Measurements from ENCODE around the gene PPP1R13L. TPM values are rescaled to one million over a fixed set of nuclear protein-coding genes. Genes with fewer than 3 reads are reported as not detected.

PPP1R13L gene
- total and polyA plus RNA-seq, 10 donors, result 3.9 to 18.1 (median 12.1) TPM

GRCh38 chr19:45428384-45429231, 23.7 kb upstream of the PPP1R13L start:
- peak overlapping the region; percentile 23 to 67 (median 38) for H3K4me3 ChIP-seq
- intact Hi-C loops (cut with DNase I; ENCODE audit: low total_unique reads), result no loop called here
- H3K27ac ChIP-seq, result peak overlapping the region in 3 of 8 donors; percentile 4 to 62 (median 51)
- no peak for DNase-seq
- no peaks in the 10 kb centered on the region for H3K9me3 ChIP-seq
- 3 to 7% (median 3%) methylated on average over 33 to 73 of the region's 73 CpGs for WGBS, 5 donors
- no peaks in the 10 kb centered on the region for H3K36me3 ChIP-seq
- H3K27me3 ChIP-seq (replicated peaks in 1 of 7), result peaks cover 0 to 27% (median 9%) of the 10 kb centered on the region in 7 donors
- H3K4me1 ChIP-seq, result peaks cover 20 to 59% (median 39%) of the 10 kb centered on the region in 6 donors
- TF ChIP-seq POLR2A (IDR thresholded peaks at IDR 0.05) (no peak), POLR2AphosphoS5 (IDR thresholded peaks at IDR 0.05) (peak in 2 of 3 donors; percentile 6 to 30), CTCF (IDR thresholded peaks at IDR 0.05 in 8 of 11, conservative IDR thresholded peaks at IDR 0.05 in 3 of 11) (peak in 6 of 11 experiments; percentile 16 to 43 (median 32))

- Histone ChIP-seq H3K27me3 (replicated peaks in 1 of 7) (peaks cover 0 to 26% (median 9%) of the 10 kb centered on the region in 7 donors), H3K36me3 (peaks cover 0 to 32% (median 10%) of the 10 kb centered on the region in 6 donors), H3K27ac (peak overlapping the region; percentile 85 to 95 (median 92)), H3K4me3 (peak overlapping the region; percentile 55 to 80 (median 66)), H3K4me1 (peaks cover 27 to 90% (median 68%) of the 10 kb centered on the region in 6 donors), H3K9me3 (no peaks in the 10 kb centered on the region)
- WGBS, 5 donors, result 14 to 32% (median 24%) methylated on average over 24 of the region's 24 CpGs
- intact Hi-C loops (cut with DNase I; ENCODE audit: low total_unique reads), result no loop called here
- TF ChIP-seq POLR2A (IDR thresholded peaks at IDR 0.05) (no peak), POLR2AphosphoS5 (IDR thresholded peaks at IDR 0.05) (peak in 1 of 3 donors; percentile 57)
- DNase-seq, result peak; percentile 87
Measured at GRCh38 chr19:45424191-45425058, 19.6 kb upstream of the PPP1R13L start.

- H3K27ac ChIP-seq, result peak within 1 kb of the TSS; percentile 85 to 95 (median 92)
Measured at GRCh38 chr19:45423589-45424190, 18.8 kb upstream of the PPP1R13L start, which contains the start of gene ERCC1. Gene ERCC1 (minus strand): TSS chr19:45423917. CDS start chr19:45423374, 543 bp downstream.

More at GRCh38 chr19:45423589-45424190, 18.8 kb upstream of the PPP1R13L start, which contains the start of gene ERCC1:
- TF ChIP-seq POLR2AphosphoS5 (IDR thresholded peaks at IDR 0.05) (peak; percentile 91 to 93 (median 92)), CTCF (IDR thresholded peaks at IDR 0.05 in 8 of 11, conservative IDR thresholded peaks at IDR 0.05 in 3 of 11) (no peak), POLR2A (IDR thresholded peaks at IDR 0.05) (peak in 2 of 3 donors; percentile 37 to 47)
- Histone ChIP-seq H3K9me3 (no peaks in the 10 kb centered on the region), H3K27me3 (replicated peaks in 1 of 7) (peaks cover 0 to 19% (median 5%) of the 10 kb centered on the region in 7 donors), H3K4me1 (peaks cover 27 to 90% (median 71%) of the 10 kb centered on the region in 6 donors), H3K36me3 (peaks cover 0 to 40% (median 10%) of the 10 kb centered on the region in 6 donors), H3K4me3 (peak within 1 kb of the TSS; percentile 55 to 80 (median 66))
- DNase-seq, result peak; percentile 95
- 0 to 1% (median 1%) methylated on average over 23 to 37 of the region's 37 CpGs for WGBS, 5 donors
- intact Hi-C loops (cut with DNase I; ENCODE audit: low total_unique reads), result no loop called here

Data from spleen (tissue), 11 donors.